ENCODE measurements around the gene B3GNT7.
"Not testable (repeated sequence)": the region's sequence is repeated elsewhere in the genome, so short reads cannot be mapped to it uniquely, and the experiment has no call there.

B3GNT7 gene, protein sequence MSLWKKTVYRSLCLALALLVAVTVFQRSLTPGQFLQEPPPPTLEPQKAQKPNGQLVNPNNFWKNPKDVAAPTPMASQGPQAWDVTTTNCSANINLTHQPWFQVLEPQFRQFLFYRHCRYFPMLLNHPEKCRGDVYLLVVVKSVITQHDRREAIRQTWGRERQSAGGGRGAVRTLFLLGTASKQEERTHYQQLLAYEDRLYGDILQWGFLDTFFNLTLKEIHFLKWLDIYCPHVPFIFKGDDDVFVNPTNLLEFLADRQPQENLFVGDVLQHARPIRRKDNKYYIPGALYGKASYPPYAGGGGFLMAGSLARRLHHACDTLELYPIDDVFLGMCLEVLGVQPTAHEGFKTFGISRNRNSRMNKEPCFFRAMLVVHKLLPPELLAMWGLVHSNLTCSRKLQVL

DNA sequence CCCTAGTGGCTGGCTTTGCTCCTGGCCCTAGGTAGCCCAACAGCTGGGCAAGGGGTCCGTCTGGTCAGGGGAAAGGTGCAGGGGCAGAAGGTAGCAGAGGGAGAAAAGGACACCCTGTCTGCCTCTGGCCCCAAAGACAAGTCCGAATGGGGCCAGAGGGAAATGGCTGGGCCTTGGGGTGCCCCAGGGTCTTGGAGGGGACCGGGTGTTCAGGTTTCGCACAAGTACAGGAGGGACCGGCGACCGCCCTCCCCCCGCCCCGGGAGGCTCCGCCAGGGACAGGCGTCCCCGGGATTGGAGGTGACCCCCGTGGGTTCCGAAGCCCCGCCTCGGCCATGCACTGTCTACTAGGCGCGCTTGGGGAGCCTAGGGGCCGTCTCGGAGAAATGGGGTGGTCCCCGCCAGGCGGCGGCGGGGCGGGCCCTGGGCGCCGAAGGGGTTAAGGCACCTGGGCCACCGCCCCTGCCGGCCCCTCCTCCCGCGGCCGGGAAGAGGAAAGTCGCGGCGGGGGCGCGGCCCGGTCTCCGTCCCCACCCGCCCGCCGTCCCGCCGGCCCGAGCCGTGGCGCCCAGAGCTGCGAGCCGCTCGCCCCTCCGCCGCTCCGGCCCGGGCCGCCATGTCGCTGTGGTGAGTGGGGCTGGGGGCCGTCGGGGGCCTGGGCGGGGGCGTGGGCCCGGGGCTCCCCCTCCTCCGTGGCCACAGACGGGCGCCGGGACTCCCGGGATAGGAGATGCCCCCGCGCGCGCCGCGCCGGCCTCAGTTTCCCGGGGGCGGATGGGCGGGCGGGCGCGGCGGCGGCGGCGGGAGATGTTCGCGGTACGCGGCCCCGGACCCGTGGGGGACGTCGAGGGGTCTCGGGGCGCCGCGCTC, at the start of gene B3GNT7:
TSS of gene B3GNT7 (plus strand) at position 523 of the 870 bp plus-strand sequence. CDS start at position 617, 94 bp downstream.
- DNase-seq = no peak

DNA sequence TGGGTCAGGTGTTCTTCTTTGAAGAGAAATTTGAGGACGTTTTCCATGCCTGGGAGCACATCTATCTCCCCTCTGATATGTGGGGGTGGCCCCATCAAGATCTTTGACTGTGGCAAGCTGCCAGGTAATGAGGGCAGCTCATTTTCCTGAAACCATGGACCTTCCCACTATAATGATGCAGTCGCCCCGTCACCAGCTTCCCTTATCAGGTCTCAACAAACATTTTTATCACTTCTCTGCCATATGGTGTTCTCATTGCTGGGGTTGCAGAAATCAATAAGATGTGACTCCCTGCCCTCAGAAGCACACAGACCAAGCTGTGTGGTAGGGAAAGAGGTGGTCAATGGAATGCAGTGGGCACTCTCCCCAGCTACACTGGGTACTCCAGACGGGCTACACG, 48.4 kb upstream of the B3GNT7 start:
- no peak for DNase-seq

DNA sequence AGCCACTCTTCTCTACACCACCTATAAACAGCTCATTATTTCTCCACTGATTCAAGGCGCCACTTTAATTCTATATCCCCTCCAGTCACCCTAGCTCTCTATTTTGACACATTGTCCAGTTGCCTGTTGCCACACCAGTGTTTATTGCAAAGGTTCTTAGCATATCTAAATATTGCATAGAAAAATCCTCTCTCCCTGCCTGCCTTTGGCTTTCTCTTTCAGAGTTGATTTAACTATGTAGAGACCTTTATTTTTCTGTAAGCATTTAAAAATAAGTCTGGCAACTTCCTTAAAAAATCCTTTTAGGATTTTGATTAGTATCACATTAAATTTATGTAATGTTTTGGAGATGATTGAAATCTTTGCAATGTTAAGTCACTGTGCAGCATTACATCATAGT, 47.9 kb upstream of the B3GNT7 start:
- DNase-seq = no peak

DNA sequence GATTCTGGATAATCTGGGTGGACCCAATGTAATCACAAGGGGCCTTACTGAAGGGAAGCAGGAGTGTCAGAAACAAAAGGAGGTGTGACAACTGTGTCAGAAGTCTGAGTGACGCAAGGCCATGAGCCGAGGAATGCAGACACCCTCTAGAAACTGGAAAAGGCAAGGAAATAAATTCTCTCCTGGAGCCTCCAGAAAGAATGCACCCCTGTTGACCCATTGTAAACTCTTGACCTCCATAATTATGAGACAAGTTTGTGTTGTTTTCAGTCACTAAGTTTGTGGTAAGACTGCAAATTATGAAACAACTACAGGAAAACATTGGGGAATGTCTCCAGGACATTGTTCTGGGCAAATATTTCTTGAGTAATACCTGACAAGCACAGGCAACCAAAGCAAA, 47.3 kb upstream of the B3GNT7 start:
- no peak for DNase-seq

DNA sequence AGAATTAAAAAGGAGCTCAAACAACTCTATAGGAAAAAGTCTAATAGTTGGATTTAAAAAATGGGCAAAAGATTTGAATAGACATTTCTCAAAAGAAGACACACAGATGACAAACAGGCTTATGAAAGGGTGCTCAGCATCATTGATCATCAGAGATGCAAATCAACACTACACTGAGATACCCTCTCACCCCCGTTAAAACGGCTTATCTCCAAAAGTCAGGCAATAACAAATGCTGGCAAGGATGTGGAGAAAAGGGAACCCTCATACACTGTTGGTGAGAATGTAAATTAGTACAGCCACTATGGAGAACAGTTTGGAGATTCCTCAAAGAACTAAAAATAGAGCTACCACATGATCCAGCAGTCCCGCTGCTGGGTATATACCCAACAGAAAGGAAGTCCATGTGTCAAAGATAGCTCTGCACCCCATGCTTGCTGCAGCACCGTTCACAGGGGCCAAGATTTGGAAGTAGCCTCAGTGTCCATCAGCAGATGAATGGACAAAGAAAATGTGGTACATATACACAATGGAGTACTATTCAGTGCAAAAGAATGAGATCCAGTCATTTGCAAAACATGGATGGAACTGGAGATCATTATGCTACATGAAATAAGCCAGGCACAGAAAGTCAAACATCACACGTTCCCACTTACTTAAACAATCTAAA, 46.7 kb upstream of the B3GNT7 start:
- DNase-seq = no peak

DNA sequence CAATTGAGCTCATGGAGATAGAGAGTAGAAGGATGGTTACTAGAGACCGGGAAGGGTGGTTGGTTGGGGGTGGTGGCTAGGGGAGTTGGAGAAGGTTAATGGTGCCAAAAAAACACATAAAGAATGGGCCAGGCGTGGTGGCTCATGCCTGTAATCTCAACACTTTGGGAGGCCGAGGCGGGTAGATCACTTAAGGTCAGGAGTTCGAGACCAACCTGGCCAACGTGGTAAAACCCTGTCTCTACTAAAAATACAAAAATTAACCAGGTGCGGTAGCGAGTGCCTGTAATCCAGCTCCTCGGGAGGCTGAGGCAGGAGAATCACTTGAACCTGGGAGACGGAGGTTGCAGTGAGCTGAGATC, 46.2 kb upstream of the B3GNT7 start:
- DNase-seq = not testable (repeated sequence)

DNA sequence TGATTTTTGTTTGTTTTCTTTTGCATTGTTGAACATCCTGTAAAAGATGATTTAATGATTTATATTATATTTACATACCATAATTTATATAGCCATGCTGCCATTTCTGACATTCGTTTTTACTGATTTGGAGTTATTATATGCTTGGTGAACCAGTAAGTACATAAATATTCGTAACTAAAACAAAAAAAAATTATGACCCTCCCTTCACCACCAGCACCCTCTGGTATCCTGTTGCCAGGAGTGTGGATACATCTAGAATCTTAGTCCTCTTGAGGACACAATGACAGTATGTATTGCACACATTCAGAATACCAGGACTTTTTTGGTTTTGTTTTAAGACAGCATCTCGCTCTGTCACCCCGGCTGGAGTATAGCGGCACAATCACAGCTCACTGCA, 43.9 kb upstream of the B3GNT7 start:
- no peak for DNase-seq

DNA sequence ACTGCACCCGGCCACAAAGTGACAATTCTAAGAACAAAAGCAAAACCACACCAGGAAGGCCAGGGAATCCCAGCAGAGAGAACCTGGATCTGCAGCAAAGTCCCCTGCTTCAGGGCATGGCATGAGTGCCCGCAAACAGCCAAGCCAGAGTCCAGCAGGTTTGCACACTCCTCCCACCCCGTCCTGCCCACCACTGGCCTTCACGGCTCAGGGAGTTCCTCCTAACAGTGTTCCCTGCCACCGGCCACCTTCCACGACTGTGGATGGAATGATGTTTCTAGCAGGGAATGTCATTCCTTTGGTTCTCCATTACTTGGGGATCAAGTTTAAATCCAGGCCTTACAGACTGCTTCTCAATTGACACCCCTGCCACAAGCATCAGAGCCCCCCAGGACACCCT, 42.0 kb upstream of the B3GNT7 start:
- DNase-seq = no peak

DNA sequence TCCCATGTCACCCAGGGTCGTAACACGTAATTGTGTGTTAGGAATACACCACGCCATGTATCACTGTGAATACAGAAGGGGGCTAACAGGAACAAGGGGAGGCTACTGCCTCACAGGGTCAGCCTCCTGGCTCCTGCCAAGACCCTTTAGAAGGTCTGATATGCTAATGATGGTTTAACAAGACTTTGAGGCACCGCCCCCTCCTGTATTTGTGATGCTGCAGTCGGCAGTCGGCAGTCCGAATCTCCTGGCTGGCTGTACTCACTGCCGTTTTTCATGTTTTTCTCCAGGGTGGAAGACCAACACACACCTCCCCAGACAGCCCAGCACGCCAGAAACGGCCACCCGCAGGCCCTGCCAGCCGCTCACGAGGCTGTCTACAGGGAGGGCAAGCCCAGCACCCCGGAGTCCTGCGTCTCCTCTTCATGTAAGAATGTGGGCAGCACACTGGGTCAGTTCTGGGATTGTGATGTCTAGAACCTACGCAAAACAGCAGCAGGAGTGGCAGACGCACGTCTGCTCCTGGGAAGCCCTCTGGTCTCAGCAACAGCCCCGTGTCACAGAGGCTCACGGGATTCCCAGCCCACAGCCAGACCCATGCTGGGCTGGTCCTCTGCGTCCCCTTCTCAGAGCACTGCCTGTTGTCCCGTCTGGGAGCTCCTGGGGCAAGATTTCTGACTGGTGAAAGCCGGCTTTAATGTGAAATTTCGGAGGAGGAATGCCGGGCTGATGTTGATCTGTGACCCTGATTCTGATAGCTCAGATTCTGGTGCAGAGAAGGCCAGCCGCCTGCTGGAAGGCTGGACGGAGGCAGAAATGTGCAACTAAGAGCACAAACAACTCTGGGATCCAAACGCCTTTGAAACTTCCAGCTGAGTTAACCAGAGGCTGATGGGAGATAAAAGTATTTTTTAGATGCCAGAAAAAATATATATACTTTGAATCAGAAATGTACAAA, 39.7 kb upstream of the B3GNT7 start:
- peak; percentile 44 for DNase-seq

DNA sequence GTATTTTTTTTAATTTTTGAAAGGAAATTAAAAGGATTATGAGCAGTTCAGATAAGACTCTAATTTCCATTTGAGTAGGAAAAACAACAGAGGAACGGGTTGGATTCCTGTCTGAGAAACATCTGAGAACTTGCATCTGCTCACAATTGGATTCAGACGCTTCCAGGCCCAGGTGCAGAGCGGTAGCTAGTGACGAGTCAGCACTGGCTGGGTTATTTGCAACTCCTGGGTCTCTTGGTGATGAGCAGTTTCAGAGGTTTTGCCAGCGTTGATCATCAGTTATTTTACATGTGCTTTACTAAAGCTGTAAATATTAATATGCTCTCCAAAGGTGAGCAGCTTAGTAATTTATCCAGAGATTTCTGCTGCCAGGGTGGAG, 39.1 kb upstream of the B3GNT7 start:
- no peak for DNase-seq

DNA sequence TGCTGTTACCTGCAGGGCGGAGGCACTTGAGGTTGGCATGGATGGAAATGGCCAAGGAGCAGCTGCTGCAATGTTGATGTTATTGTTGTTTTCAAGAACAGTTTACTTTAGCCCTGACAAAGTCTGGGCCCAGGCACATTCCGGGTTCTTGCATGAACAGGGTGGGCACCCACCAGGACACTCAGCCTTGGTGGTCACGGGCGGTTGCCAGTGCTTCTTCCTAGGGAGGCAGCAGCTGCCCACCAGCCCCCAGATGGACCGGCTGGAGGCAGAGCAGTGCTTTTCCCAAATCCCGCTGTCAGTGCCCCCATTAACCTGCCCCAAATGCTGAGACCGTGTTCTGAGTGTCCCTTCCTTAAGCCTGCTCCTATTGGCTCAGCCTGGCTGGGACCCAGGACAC, 38.5 kb upstream of the B3GNT7 start:
- DNase-seq = no peak

DNA sequence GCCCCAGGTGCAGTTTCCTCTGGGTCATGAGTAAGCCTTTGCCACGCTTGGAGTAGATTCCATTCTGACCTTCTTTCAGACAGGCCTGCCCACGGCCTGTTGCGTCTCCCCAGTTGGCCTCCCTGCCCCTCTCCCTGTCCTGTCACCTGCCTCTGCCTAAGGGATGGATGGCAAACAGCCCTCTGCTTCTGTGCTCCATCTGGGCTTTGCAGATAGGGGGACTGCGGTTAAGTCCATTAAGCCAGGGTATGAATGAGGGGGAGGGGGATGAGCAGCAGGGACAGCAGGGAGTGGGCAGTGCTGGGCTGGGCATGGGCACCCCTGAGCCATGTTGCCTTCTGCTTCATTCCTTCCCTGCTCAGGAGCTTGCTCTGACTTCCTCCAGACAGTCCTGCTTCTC, 37.6 kb upstream of the B3GNT7 start:
- no peak for DNase-seq

DNA sequence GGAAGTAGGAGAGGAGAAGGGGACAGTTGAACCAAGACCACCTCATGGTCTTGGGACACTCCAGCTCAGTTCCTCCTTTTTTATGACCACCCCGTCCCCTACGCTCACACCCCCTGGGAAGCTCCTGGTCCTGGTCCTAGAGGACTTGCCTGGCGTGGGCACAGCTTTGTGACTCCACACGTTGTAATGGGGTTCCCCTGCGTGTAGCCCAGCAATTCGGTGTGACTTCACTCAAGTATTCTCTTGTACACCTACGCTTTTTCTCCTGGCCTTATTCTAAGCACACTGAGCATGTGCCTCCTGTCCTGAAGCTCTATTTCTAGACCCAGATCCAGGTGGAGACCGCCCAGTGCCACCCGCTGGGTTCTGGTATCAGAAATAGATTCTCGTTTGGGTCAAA, 36.1 kb upstream of the B3GNT7 start:
- DNase-seq = no peak

DNA sequence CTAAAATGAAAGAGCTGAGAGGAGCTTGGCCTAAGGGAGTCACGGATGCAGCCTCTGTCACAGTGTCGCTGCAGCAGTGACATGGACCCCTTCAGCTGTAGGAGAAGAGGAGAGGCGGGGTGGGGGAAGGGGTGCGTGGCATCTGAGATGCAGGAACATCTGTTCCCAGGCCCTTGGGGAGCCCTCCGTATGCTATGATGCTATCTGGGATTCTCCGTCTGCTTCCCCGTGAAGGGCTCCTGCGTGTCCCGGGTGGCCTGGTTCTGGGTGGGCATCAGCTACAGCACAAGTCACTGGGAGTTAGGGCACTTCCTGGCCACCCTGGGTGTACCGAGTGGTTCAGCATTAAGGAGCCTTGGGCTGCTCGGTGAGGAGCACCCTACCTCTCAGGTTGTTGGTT, 35.6 kb upstream of the B3GNT7 start:
- DNase-seq = peak; percentile 32

DNA sequence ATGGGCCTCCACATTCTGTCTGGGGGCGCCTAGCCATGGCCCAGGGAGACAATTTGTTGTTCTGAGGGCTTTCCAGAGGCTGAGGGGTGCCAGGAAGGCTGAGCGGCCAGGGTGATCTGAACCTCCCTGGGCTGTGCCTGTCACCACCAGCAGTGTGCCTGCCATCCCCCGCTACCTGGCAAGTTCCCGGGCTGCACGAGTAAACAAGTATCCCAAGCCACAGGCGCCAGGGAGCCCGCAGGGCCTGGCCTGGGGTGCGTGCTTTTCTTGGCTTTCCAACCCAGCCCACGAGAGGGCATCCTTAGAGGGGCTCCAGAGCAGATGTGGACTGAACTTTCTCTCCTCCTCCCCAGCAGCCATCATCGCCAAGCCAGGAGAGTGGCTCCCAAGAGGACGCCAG, 35.1 kb upstream of the B3GNT7 start:
- no peak for DNase-seq

DNA sequence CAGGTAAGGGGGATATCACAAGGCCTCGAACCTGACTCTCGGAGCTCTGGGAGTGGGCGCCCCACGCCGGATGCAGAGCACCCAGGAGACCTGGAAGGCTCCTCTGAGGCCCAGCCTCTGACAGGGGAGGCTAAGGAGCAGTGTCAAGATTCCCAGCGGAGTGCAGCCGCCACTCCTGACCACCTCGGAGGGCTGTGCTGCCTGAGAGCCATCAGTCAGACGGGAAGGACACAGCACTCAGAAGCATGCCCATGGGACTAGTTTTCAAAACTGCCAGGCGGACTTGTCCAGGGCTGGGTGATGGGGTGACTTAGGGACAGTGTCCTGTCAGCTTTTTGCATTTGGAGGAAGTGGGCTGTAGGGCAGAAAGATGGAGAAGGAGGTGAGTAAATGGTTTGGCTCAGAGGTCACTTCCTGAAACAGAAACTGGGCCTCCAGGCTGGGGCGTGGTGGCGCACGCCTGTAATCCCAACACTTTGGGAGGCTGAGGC, 34.6 kb upstream of the B3GNT7 start:
- DNase-seq = no peak

DNA sequence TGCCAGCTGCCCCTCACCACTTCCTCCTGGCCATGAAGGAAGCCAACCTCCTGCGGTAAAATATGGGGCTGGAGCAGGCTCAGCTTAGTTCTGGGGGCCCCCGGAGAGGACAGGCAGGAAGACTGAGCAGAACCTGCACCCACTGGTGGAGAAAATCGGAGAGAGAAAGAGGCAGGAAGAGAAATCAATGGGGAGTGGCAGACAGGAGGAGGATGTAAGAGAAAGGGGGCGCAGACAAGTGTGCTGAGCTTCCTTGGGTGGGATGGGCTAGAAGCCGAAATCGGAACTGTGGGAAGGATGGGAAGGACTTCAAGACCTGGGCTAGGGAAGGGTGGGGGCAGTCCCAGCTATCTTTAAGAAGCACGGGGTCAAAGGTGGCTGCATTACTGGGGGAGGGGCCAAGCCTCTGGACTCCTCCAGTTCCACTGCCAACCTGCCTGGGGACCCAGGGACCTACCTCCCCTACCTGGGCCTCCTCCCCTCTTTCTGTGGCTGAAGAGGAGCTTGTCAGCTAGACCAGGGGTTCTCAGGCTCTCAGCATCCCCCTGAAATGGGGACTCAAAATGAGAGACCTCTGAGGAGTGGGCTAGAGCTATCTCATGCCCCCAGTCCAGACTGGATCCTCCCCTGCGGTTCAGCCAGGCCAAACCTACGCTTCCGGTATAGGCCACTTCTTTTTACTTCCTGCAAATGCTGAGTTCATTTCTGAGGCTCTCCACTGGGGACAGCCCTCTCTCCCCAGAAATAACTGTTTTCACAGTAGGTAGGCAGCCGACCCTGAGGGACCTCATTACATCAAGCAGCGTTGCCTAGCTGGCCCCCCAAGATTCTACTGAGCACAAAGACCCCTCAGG, 33.6 kb upstream of the B3GNT7 start:
- no peak for DNase-seq

DNA sequence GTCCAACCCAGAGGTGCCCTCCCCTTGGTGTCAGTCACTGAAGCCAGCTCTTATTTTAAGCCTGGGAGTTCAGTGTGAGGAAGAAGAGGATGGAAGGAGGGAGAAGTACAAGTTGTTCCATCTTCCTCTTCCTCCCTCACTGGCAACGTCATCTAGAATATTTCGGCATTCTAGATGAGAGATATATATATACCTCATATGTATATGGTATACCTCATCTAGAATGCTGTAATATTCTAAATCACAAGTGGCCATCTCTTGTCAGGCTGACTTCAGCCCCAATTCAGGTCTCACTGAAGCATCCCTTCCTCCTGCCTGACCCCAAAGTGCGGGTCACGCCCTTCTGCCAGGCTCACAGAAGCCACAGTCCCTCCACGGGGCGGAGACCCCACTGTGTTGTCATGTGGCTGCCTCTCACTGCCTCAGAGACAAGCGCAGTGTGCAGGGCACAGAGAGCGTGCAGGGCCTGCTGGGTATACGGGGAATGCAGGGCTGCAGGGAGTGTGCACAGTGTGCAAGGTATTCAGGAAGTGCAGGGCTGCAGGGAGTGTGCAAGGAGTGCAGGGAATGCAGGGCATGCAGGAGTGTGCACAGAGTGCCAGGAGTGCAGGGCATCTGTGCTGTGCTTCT, 32.8 kb upstream of the B3GNT7 start:
- no peak for DNase-seq

DNA sequence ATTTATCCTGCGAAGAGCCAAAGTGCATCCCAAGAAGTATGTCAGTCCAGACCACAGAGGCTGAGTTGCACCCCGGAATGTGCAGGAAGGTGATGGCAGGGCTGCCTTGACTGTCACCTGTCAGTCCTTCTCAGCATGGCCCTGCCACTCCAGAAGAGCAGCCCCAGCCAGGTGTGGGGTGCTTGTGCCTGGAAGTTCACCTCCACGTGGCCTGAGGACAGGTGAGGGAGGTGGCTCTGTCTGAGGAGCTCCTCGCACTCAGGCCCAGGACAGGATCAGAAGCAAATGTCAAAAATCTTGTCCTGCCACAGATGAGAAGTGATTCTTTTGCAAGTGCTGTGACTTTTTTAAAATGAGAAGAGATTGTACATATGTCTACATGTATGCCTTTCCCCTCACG, 31.4 kb upstream of the B3GNT7 start:
- no peak for DNase-seq

DNA sequence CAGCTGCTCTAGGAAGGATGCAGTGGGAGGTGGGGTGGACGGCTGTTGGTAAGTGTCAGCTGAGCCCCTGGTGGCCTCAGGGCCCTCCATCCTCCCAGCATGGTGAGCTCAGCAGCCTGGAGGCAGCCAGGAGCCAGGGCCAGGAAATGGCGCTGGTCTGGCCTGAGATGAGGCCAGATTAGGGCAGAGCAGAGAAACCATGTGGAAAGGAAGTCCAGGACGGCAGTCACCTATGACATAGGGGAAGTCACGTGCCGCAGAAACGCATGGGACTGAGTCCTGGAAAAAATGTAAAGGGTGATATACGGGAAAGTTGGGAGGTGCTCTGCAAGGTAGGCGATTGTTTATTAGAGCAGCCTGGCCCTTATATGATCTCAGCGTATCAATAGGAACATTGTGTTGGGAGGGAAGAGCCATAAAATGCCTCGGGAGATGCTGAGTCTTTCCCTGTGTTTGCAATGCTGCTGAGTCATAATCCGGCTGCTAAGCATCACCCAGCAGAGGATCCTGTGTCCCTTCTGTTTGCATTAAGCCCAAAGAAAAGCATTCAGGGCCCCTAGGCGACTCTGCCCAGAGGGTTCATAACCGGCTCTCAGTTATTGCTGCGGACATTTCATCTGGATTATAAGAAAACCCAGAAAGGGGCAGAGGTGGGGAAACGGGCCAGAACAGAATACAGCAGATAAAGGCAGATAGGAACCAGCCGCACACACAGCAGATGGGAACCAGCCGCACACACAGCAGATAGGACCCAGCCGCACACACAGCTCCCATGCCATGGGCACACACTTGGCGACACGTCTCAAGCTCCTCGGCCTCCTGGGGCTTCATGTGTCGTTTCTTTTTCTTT, 30.3 kb upstream of the B3GNT7 start:
- DNase-seq = no peak
